Peyer's patch (tissue), 4 donors: Measurements from ENCODE around the gene TFPT. TPM values are rescaled to one million over a fixed set of nuclear protein-coding genes. Genes with fewer than 3 reads are reported as not detected.

Experiments used
- DNase-seq, 3 donors: peaks; one replicate each; pipeline ENCODE4 v3.0.0-alpha.2; 2017 to 2019
- H3K27ac ChIP-seq, 4 donors: fragments of 200-600 bp; sonication (generic); one replicate each; pipeline ENCODE4 v1.5.1; 2016 to 2019
- H3K27me3 ChIP-seq, 2 donors: fragments of 200-600 bp; sonication (generic); one replicate each; pipeline ENCODE4 v1.5.1; 2019
- H3K36me3 ChIP-seq, 3 donors: fragments of 200-600 bp; sonication (generic); one replicate each; pipeline ENCODE4 v1.5.1; 2016 to 2019
- H3K4me1 ChIP-seq, 4 donors: fragments of 200-600 bp; sonication (generic); one replicate each; pipeline ENCODE4 v1.5.1; 2016 to 2019
- H3K4me3 ChIP-seq, 4 donors: fragments of 200-600 bp; sonication (generic); 1 replicate in 3 of 4; 2 replicates in 1 of 4; pipeline ENCODE4 v1.5.1; 2016 to 2019; ENCODE audit warnings: mild to moderate bottlenecking in 1 of 4
- H3K9me3 ChIP-seq, 4 donors: fragments of 200-600 bp; sonication (generic); one replicate each; pipeline ENCODE4 v1.5.1; 2016 to 2019; ENCODE audit warnings: mild to moderate bottlenecking in 1 of 4
- POLR2A ChIP-seq, 2 donors: fragments of 450-650 bp; IDR thresholded peaks; one replicate each; pipeline ENCODE4 v1.5.1; 2017; ENCODE audit warnings: antibody characterized with exemption in 2 of 2, mild to moderate bottlenecking in 2 of 2, moderate library complexity in 2 of 2
- total RNA-seq, 4 donors: library from RNA; depleted of rRNA; stranded (reverse); fragments of >200 nt; gene quantifications; one replicate each; pipeline ENCODE4 v1.1.0, GENCODE V29; 2016
- TF ChIP-seq, protein P1 (sequence below), 6 experiments: fragments of 450-650 bp in 4 of 6; fragments of 200-600 bp in 2 of 6; sonication (generic) in 1 of 6; IDR thresholded peaks; one replicate each; pipeline ENCODE4 v1.5.1; 2017 to 2019; ENCODE audit warnings: antibody characterized with exemption in 6 of 6, mild to moderate bottlenecking in 3 of 6, moderate library complexity in 1 of 6

TFPT gene
- total RNA-seq, 4 donors from 2014 or later: 9.3 to 15.7 (median 10.6) TPM

DNA sequence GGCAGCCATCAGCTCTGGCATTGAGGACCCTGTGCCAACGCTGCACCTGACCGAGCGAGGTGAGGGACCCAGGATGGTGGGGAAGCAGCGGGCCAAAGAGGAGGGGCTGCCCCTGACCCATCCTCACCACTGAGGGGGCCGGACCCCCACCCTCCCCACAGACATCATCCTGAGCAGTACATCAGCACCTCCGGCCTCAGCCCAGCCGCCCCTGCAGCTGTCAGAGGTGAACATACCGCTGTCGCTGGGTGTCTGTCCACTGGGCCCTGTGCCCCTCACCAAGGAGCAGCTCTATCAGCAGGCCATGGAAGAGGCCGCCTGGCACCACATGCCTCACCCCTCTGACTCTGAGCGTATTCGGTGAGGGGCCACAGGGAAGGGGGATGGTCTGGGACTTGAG is 36.8 kb upstream of the TFPT start:
- Histone ChIP-seq H3K36me3 (peaks cover 0 to 100% (median 0%) of the 10 kb centered on the region in 3 donors), H3K27ac (no peak overlapping the region), H3K27me3 (no peaks in the 10 kb centered on the region), H3K4me1 (no peaks in the 10 kb centered on the region), H3K4me3 (no peak overlapping the region), H3K9me3 (no peaks in the 10 kb centered on the region)
- DNase-seq: no peak
- TF ChIP-seq POLR2A (IDR thresholded peaks at IDR 0.05): no peak
- TF ChIP-seq, protein P1, sequence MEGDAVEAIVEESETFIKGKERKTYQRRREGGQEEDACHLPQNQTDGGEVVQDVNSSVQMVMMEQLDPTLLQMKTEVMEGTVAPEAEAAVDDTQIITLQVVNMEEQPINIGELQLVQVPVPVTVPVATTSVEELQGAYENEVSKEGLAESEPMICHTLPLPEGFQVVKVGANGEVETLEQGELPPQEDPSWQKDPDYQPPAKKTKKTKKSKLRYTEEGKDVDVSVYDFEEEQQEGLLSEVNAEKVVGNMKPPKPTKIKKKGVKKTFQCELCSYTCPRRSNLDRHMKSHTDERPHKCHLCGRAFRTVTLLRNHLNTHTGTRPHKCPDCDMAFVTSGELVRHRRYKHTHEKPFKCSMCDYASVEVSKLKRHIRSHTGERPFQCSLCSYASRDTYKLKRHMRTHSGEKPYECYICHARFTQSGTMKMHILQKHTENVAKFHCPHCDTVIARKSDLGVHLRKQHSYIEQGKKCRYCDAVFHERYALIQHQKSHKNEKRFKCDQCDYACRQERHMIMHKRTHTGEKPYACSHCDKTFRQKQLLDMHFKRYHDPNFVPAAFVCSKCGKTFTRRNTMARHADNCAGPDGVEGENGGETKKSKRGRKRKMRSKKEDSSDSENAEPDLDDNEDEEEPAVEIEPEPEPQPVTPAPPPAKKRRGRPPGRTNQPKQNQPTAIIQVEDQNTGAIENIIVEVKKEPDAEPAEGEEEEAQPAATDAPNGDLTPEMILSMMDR (IDR thresholded peaks at IDR 0.05): no peak

GRCh38 chr19:54151362-54152035 is 36.0 kb upstream of the TFPT start:
- Histone ChIP-seq H3K4me3 (no peak overlapping the region), H3K36me3 (peaks cover 0 to 100% (median 0%) of the 10 kb centered on the region in 3 donors), H3K27ac (no peak overlapping the region), H3K4me1 (no peaks in the 10 kb centered on the region), H3K9me3 (no peaks in the 10 kb centered on the region), H3K27me3 (no peaks in the 10 kb centered on the region)
- no peak for DNase-seq
- TF ChIP-seq, protein P1 (IDR thresholded peaks at IDR 0.05): no peak
- no peak for TF ChIP-seq POLR2A (IDR thresholded peaks at IDR 0.05)

DNA sequence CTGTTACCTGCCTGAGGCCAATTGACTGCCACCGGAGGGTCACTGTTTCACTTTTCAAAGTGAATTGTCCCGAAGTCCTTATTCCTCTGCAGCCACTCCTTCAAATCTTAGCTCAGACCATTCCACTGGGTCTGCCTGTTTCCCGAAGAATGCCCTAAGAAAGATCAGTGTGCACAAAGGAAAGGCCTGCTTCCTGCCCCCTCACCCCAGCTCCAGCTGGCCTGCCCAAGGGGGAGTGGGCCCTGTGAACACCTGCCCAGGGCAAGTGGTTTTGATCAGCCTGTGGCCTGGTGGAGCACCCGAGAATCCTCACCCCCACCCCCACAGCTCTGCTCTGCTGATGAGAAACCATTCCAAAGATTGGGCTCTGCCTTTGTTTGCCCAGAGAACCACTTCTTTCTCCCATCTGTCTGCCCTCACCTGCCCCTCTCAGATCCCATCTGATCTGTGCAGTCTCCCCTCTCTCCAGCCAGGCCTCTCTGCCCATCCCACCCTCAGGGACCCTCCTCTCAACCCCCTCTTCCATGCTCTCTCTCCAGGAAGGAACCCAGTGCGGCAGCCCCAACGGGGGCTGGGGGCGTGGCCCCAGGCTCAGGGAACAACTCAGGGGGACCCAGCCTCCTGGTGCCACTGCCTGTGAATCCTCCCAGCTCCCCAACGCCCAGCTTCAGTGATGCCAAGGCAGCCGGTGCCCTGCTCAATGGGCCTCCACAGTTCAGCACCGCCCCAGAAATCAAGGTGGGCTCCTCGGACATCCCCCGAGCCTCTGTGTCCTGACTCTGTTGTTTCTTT is 33.8 kb upstream of the TFPT start:
- Histone ChIP-seq H3K9me3 (no peaks in the 10 kb centered on the region), H3K36me3 (peaks cover 0 to 100% (median 0%) of the 10 kb centered on the region in 3 donors), H3K4me1 (no peaks in the 10 kb centered on the region), H3K4me3 (no peak overlapping the region), H3K27ac (no peak overlapping the region), H3K27me3 (no peaks in the 10 kb centered on the region)
- DNase-seq: no peak
- TF ChIP-seq POLR2A (IDR thresholded peaks at IDR 0.05): no peak
- TF ChIP-seq, protein P1 (IDR thresholded peaks at IDR 0.05): no peak

- DNase-seq: no peak
- TF ChIP-seq POLR2A (IDR thresholded peaks at IDR 0.05): no peak
- TF ChIP-seq, protein P1 (IDR thresholded peaks at IDR 0.05): no peak
- H3K36me3 ChIP-seq: peaks cover 0 to 100% (median 0%) of the 10 kb centered on the region in 3 donors
- no peaks in the 10 kb centered on the region for H3K4me1 ChIP-seq
- H3K4me3 ChIP-seq: no peak overlapping the region
- no peaks in the 10 kb centered on the region for H3K27me3 ChIP-seq
- H3K9me3 ChIP-seq: no peaks in the 10 kb centered on the region
- H3K27ac ChIP-seq: no peak overlapping the region
Measured at GRCh38 chr19:54148158-54148557, 32.7 kb upstream of the TFPT start.

DNA sequence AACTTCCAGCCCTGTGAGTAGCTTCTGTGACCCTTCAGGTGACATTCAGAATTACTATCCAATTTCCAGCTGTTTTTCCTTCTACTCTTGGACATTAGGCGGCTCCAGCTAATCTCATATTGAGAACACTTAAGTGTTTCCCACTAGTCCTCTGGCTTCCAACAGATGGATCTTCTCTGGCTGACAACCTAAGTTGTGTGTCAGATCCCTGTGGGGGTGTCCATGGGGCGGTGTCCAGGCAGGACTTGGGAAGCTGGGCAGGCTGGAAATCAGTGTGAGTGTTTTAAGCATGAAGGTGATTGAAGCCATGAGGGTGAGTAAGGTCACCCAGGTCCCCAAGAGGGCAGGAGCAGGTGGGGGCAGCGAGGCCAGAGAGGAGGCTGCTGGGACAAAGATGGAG is 32.2 kb upstream of the TFPT start:
- Histone ChIP-seq H3K4me3 (no peak overlapping the region), H3K27ac (no peak overlapping the region), H3K4me1 (no peaks in the 10 kb centered on the region), H3K36me3 (peaks cover 0 to 100% (median 0%) of the 10 kb centered on the region in 3 donors), H3K9me3 (no peaks in the 10 kb centered on the region), H3K27me3 (no peaks in the 10 kb centered on the region)
- no peak for DNase-seq
- TF ChIP-seq, protein P1 (IDR thresholded peaks at IDR 0.05): no peak
- TF ChIP-seq POLR2A (IDR thresholded peaks at IDR 0.05): no peak
